Measurements from ENCODE around the gene NTM.

DNA sequence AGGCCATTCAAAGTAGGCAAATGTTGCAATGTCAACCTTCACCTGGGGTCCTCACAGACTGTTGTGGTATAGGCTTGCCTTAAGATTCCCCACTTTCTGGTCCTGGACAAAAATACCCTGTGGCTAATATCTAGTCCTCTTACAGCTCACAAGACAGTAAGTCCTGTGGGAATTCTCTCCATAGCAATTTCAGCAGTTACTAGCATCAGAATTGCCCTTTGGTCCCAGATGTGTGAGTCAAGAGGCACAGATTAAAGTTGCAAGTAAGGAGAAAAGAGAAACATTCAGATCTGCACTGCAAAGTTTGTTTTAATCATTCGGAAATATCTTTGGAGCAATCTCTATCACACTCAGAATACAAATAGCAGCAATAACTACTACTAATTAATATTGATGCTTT is 420.2 kb downstream of the NTM start:
- TF ChIP-seq, protein P1, sequence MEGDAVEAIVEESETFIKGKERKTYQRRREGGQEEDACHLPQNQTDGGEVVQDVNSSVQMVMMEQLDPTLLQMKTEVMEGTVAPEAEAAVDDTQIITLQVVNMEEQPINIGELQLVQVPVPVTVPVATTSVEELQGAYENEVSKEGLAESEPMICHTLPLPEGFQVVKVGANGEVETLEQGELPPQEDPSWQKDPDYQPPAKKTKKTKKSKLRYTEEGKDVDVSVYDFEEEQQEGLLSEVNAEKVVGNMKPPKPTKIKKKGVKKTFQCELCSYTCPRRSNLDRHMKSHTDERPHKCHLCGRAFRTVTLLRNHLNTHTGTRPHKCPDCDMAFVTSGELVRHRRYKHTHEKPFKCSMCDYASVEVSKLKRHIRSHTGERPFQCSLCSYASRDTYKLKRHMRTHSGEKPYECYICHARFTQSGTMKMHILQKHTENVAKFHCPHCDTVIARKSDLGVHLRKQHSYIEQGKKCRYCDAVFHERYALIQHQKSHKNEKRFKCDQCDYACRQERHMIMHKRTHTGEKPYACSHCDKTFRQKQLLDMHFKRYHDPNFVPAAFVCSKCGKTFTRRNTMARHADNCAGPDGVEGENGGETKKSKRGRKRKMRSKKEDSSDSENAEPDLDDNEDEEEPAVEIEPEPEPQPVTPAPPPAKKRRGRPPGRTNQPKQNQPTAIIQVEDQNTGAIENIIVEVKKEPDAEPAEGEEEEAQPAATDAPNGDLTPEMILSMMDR (IDR thresholded peaks at IDR 0.05), result no peak
- no peak for TF ChIP-seq POLR2A (IDR thresholded peaks at IDR 0.05)
